Smooth muscle cell (in vitro differentiated cells): ENCODE measurements around the gene TSPAN13. TPM values are rescaled to one million over a fixed set of nuclear protein-coding genes. Genes with fewer than 3 reads are reported as not detected.

ENCODE experiments used
- DNase-seq: peaks from one replicate; lab custom pipeline; 2025; ENCODE audit not compliant: unreplicated experiment; lab: John Stamatoyannopoulos, UW
- H2AFZ ChIP-seq: fragments of 200-600 bp; sonication (generic); 2 replicates; pipeline ENCODE4 v1.6.0; 2016; ENCODE audit warnings: antibody characterized with exemption, low read depth, mild to moderate bottlenecking
- H3F3A ChIP-seq: fragments of 200-600 bp; sonication (generic); 2 replicates; pipeline ENCODE4 v1.6.0; 2017; ENCODE audit warnings: antibody characterized with exemption, low read depth
- H3K27ac ChIP-seq: fragments of 200-600 bp; sonication (generic); 2 replicates; pipeline ENCODE4 v1.5.1; 2016; ENCODE audit warnings: low read depth, mild to moderate bottlenecking
- H3K27me3 ChIP-seq: fragments of 200-600 bp; sonication (generic); 2 replicates; pipeline ENCODE4 v1.6.1; 2016; ENCODE audit warnings: low read depth, mild to moderate bottlenecking
- H3K36me3 ChIP-seq: fragments of 200-600 bp; sonication (generic); 2 replicates; pipeline ENCODE4 v1.5.1; 2016; ENCODE audit warnings: low read depth
- H3K4me1 ChIP-seq: fragments of 200-600 bp; sonication (generic); 2 replicates; pipeline ENCODE4 v1.5.1; 2016; ENCODE audit warnings: low read depth
- H3K4me2 ChIP-seq: fragments of 200-600 bp; sonication (generic); 2 replicates; pipeline ENCODE4 v1.6.0; 2016; ENCODE audit warnings: mild to moderate bottlenecking
- H3K4me3 ChIP-seq: fragments of 200-600 bp; sonication (generic); 2 replicates; pipeline ENCODE4 v1.5.1; 2016; ENCODE audit warnings: mild to moderate bottlenecking
- H3K79me2 ChIP-seq: fragments of 200-600 bp; sonication (generic); 2 replicates; pipeline ENCODE4 v1.6.0; 2016; ENCODE audit warnings: low read depth, mild to moderate bottlenecking
- H3K9ac ChIP-seq: fragments of 200-600 bp; sonication (generic); 2 replicates; pipeline ENCODE4 v1.6.0; 2016; ENCODE audit warnings: low read depth
- H3K9me3 ChIP-seq: fragments of 200-600 bp; sonication (generic); replicated peaks from 2 replicates; pipeline ENCODE4 v1.5.1; 2016; ENCODE audit warnings: low read depth
- H4K20me1 ChIP-seq: fragments of 200-600 bp; sonication (generic); 2 replicates; pipeline ENCODE4 v1.6.0; 2016; ENCODE audit warnings: low read depth
- WGBS: methylation state at CpG from one replicate; pipeline ENCODE4 v1.1.7; 2016; ENCODE audit warnings: low lambda C conversion rate; 5-methylcytosine and 5-hydroxymethylcytosine counted together
- polyA plus RNA-seq: library from polyadenylated mRNA; unstranded; fragments of >200 nt; fragmentation: Nextera tagmentation; extraction: Ambion mirVana; gene quantifications from 2 replicates; pipeline ENCODE4 v1.2.1, GENCODE V29; 2016
- total RNA-seq: library from RNA; depleted of rRNA; stranded (reverse); fragments of >200 nt; gene quantifications from 2 replicates; pipeline ENCODE4 v1.2.3, GENCODE V29; 2014
- TF ChIP-seq, protein P1 (sequence below): fragments of 200-600 bp; sonication (generic); IDR thresholded peaks from 2 replicates; pipeline ENCODE4 v1.5.1; 2017; ENCODE audit warnings: borderline replicate concordance, mild to moderate bottlenecking, antibody characterized with exemption; ENCODE audit not compliant: insufficient read depth, poor library complexity, severe bottlenecking

The TSPAN13 gene
- total and polyA plus RNA-seq, 2 experiments from 2014 or later = 103 to 142 TPM

- H3K4me3 ChIP-seq = no peak overlapping the region
- H3F3A ChIP-seq = no peaks in the 10 kb centered on the region
- TF ChIP-seq, protein P1, sequence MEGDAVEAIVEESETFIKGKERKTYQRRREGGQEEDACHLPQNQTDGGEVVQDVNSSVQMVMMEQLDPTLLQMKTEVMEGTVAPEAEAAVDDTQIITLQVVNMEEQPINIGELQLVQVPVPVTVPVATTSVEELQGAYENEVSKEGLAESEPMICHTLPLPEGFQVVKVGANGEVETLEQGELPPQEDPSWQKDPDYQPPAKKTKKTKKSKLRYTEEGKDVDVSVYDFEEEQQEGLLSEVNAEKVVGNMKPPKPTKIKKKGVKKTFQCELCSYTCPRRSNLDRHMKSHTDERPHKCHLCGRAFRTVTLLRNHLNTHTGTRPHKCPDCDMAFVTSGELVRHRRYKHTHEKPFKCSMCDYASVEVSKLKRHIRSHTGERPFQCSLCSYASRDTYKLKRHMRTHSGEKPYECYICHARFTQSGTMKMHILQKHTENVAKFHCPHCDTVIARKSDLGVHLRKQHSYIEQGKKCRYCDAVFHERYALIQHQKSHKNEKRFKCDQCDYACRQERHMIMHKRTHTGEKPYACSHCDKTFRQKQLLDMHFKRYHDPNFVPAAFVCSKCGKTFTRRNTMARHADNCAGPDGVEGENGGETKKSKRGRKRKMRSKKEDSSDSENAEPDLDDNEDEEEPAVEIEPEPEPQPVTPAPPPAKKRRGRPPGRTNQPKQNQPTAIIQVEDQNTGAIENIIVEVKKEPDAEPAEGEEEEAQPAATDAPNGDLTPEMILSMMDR = no peak
These were observed 65.2 kb downstream of the TSPAN13 start for GRCh38 chr7:16818732-16819131.

GRCh38 chr7:16822029-16822428, 68.5 kb downstream of the TSPAN13 start:
- TF ChIP-seq, protein P1 = no peak
- no peaks in the 10 kb centered on the region for H3K9me3 ChIP-seq

More at GRCh38 chr7:16818732-16819131, 65.2 kb downstream of the TSPAN13 start:
- H3K27me3 ChIP-seq = no peaks in the 10 kb centered on the region
- no peaks in the 10 kb centered on the region for H4K20me1 ChIP-seq
- no peaks in the 10 kb centered on the region for H3K79me2 ChIP-seq
- H3K9me3 ChIP-seq = no peaks in the 10 kb centered on the region
- DNase-seq = no peak
- no peak overlapping the region for H3K4me2 ChIP-seq
- H3K27ac ChIP-seq = no peak overlapping the region
- 95% methylated on average over 3 of the region's 3 CpGs for WGBS
- H3K36me3 ChIP-seq = no peaks in the 10 kb centered on the region
- no peak overlapping the region for H3K9ac ChIP-seq
- no peaks in the 10 kb centered on the region for H3K4me1 ChIP-seq
- no peak overlapping the region for H2AFZ ChIP-seq

DNA sequence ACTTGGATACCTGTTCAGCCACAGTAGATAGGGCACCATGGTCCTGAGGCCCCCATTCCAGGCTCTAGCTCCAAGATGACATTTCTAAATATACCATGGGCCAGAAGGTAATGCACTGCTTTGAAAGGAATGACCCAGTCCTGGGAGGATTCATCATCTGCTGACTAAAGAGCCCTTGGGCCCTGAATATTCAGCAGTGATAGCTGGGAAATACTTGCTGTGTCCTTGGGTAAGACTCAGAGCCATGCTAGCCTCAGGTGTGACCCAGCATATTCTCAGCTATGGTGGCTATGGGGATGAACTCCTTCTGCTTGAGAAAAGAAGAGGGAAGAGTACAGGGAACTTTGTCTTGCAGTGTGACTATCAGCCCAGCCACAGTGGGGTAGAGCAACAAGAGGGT, 72.5 kb downstream of the TSPAN13 start:
- DNase-seq = no peak
- Histone ChIP-seq H2AFZ (no peak overlapping the region), H3K36me3 (no peaks in the 10 kb centered on the region), H3K27ac (no peak overlapping the region), H4K20me1 (no peaks in the 10 kb centered on the region), H3K9me3 (no peaks in the 10 kb centered on the region), H3F3A (no peaks in the 10 kb centered on the region), H3K79me2 (no peaks in the 10 kb centered on the region), H3K4me2 (no peak overlapping the region), H3K4me3 (no peak overlapping the region), H3K9ac (no peak overlapping the region), H3K27me3 (no peaks in the 10 kb centered on the region), H3K4me1 (no peaks in the 10 kb centered on the region)
- TF ChIP-seq, protein P1 = no peak

More at GRCh38 chr7:16822029-16822428, 68.5 kb downstream of the TSPAN13 start:
- Histone ChIP-seq H3F3A (no peaks in the 10 kb centered on the region), H3K4me1 (no peaks in the 10 kb centered on the region), H3K9ac (no peak overlapping the region), H4K20me1 (no peaks in the 10 kb centered on the region), H3K27me3 (no peaks in the 10 kb centered on the region), H3K4me2 (no peak overlapping the region), H3K27ac (no peak overlapping the region), H3K4me3 (no peak overlapping the region), H2AFZ (no peak overlapping the region), H3K79me2 (no peaks in the 10 kb centered on the region), H3K36me3 (no peaks in the 10 kb centered on the region)
- no peak for DNase-seq
- WGBS = 86% methylated on average over 3 of the region's 3 CpGs

DNA sequence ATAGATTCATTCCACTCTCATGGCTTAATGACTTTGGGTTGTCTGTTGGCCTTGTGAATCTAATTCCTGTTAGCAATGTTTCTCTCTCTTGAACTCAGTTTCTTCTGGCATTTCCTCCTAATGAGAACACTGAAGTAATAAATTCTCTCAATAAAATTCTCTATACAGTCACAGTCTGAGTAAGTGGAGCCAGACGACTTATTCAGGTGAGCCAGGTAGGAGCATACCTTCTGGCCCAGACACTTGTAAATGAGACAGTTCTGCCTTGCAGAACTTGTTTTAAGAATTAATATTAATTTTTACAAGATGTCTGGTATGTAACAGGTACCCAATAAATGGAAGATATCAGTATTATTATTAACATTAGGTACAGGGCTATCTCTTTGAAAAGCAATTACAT, 79.8 kb downstream of the TSPAN13 start:
- TF ChIP-seq, protein P1 = no peak
- H4K20me1 ChIP-seq = no peaks in the 10 kb centered on the region
- no peaks in the 10 kb centered on the region for H3K9me3 ChIP-seq
- no peak overlapping the region for H3K4me2 ChIP-seq
- no peaks in the 10 kb centered on the region for H3K27me3 ChIP-seq
- no peak overlapping the region for H3K4me3 ChIP-seq
- H3K9ac ChIP-seq = no peak overlapping the region
- no peaks in the 10 kb centered on the region for H3K36me3 ChIP-seq
- WGBS = 70% methylated on average over 1 of the region's 1 CpG
- H2AFZ ChIP-seq = no peak overlapping the region
- no peaks in the 10 kb centered on the region for H3K4me1 ChIP-seq
- no peaks in the 10 kb centered on the region for H3K79me2 ChIP-seq
- DNase-seq = no peak
- no peak overlapping the region for H3K27ac ChIP-seq
- no peaks in the 10 kb centered on the region for H3F3A ChIP-seq
